ENCODE data around the gene SENP1.

DNA sequence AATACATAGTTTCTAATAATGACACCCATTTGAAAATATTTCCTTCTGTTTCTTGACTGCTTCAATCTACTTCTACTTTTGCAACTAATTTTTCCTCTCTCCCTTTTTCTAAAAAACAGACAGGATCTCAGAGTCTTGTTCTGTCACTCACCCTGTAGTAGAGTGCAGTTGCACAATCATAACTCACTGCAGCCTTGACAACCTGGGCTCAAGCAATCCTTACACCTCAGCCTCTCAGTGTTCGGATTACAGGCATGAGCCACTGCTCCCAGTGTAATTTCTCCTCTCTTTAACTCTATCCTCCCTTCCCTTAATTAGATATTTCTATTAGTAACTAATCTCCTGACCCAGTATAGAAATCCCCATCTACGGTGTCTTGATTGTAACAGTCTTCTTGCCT lies 45.4 kb downstream of the SENP1 start:
- TF ChIP-seq, protein P1, sequence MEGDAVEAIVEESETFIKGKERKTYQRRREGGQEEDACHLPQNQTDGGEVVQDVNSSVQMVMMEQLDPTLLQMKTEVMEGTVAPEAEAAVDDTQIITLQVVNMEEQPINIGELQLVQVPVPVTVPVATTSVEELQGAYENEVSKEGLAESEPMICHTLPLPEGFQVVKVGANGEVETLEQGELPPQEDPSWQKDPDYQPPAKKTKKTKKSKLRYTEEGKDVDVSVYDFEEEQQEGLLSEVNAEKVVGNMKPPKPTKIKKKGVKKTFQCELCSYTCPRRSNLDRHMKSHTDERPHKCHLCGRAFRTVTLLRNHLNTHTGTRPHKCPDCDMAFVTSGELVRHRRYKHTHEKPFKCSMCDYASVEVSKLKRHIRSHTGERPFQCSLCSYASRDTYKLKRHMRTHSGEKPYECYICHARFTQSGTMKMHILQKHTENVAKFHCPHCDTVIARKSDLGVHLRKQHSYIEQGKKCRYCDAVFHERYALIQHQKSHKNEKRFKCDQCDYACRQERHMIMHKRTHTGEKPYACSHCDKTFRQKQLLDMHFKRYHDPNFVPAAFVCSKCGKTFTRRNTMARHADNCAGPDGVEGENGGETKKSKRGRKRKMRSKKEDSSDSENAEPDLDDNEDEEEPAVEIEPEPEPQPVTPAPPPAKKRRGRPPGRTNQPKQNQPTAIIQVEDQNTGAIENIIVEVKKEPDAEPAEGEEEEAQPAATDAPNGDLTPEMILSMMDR (IDR thresholded peaks at IDR 0.05): no peak
- no peak for TF ChIP-seq POLR2A (IDR thresholded peaks at IDR 0.05)

Data from adrenal gland (tissue), 5 donors.